GM18873 (cell line): ENCODE results near the gene ATP6V1D.
A peak's percentile ranks its signal among the peaks of the same experiment; 100 is the strongest.
"Not testable (repeated sequence)": the region's sequence is repeated elsewhere in the genome, so short reads cannot be mapped to it uniquely, and the experiment has no call there.

Source experiments
- ATAC-seq: cut with Tn5 transposase; IDR thresholded peaks from one replicate; pipeline ENCODE4 v1.9.1; 2021; ENCODE audit warnings: mild to moderate bottlenecking, moderate library complexity, moderate number of reproducible peaks; ENCODE audit not compliant: unreplicated experiment, low FRiP score

Gene ATP6V1D

GRCh38 chr14:67371247-67372148, 11.9 kb upstream of the ATP6V1D start:
- no peak for ATAC-seq

GRCh38 chr14:67370830-67371229, 11.2 kb upstream of the ATP6V1D start:
- ATAC-seq = no peak

GRCh38 chr14:67365476-67365875, 5.9 kb upstream of the ATP6V1D start:
- ATAC-seq = no peak

- peak; percentile 17 for ATAC-seq
These were observed 1.0 kb upstream of the ATP6V1D start for GRCh38 chr14:67360470-67361206.

GRCh38 chr14:67358924-67359774, 455 bp downstream of the ATP6V1D start:
- no peak for ATAC-seq

- no peak for ATAC-seq
These were observed 1.6 kb downstream of the ATP6V1D start for GRCh38 chr14:67357969-67358354.

- no peak for ATAC-seq
These were observed 2.2 kb downstream of the ATP6V1D start for GRCh38 chr14:67357186-67357968.

GRCh38 chr14:67352055-67352454, 7.5 kb downstream of the ATP6V1D start:
- no peak for ATAC-seq

- ATAC-seq = no peak
These were observed 14.0 kb downstream of the ATP6V1D start for GRCh38 chr14:67345583-67345982.

- no peak for ATAC-seq
These were observed 15.9 kb downstream of the ATP6V1D start for GRCh38 chr14:67343601-67344230.

GRCh38 chr14:67341231-67341630, 18.4 kb downstream of the ATP6V1D start:
- not testable (repeated sequence) for ATAC-seq

- no peak for ATAC-seq
These were observed 23.8 kb downstream of the ATP6V1D start for GRCh38 chr14:67335781-67336180.

- ATAC-seq = no peak
These were observed 27.1 kb downstream of the ATP6V1D start for GRCh38 chr14:67332468-67332867.

- ATAC-seq = no peak
These were observed 28.1 kb downstream of the ATP6V1D start for GRCh38 chr14:67331368-67332125.

GRCh38 chr14:67329666-67330065, 29.9 kb downstream of the ATP6V1D start:
- ATAC-seq = not testable (repeated sequence)

- no peak for ATAC-seq
These were observed 40.5 kb downstream of the ATP6V1D start for GRCh38 chr14:67319142-67319541.

GRCh38 chr14:67317822-67318221, 41.8 kb downstream of the ATP6V1D start:
- ATAC-seq = no peak

GRCh38 chr14:67313153-67313552, 46.5 kb downstream of the ATP6V1D start:
- ATAC-seq = no peak

- ATAC-seq = no peak
These were observed 47.7 kb downstream of the ATP6V1D start for GRCh38 chr14:67311868-67312267.
